Mesenteric fat pad (tissue), 1 donor: ENCODE data around the gene EFNA4. TPM values are rescaled to one million over a fixed set of nuclear protein-coding genes. Genes with fewer than 3 reads are reported as not detected.
A peak's percentile ranks its signal among the peaks of the same experiment; 100 is the strongest.

Source experiments
- DNase-seq: peaks from one replicate; pipeline ENCODE4 v3.0.0-alpha.2; 2020; ENCODE audit warnings: low spot score
- total RNA-seq: library from RNA; stranded (reverse); fragmentation: NEBNext Ultra II Directional; extraction: Animal tissue kit (Norgen Biotek cat#: 25700); gene quantifications from one replicate; pipeline ENCODE4 v1.2.1, GENCODE V29; 2021
- donor health status: DM: yes; HTN: yes; CAD: no.

EFNA4 gene
- total RNA-seq, 1 donor from 2014 or later: 3.1 TPM

DNA sequence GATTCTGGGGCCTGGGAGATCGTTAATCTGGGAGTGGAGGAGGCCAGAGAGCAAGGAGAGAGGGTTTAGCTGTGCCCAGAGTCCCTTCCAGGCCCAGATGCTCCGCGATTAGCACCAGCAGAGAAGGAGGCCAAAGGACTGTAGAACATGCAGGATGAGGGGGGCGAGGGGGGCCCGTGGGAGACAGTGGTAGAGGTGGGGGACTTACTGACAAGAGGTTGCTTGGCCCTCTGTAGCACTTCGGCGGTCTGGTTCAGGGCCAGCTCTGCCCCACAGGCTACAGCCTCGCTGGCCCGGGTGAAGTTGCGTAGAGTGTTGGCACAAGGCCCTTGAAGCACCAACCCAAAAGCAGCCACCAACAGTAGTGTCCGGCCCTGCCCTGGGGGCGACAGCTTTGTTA lies 30.7 kb upstream of the EFNA4 start:
- DNase-seq: no peak

DNA sequence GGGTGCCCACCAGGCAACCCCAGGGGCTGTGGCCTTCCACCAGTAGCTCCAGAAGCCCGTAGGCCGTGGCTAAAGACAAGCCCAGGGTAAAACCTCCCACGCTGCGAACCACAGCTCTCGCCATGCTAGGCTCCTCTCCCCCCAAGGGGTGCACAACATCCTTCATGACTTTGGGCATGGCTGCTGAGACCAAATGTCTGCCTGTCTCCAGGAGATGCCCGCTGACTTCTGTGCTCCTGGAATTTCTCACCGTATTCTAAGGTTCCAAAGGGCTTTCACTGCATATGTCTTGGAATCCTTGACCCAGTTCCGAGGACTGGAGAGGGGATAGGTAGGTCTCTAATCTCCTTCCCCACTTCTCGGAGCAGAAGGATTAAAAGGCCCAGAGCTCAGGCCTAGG lies 30.0 kb upstream of the EFNA4 start, which contains the start of the genes DCST1 and DCST2:
Gene DCST1, plus strand, starts transcription at position 301 of the 400 bp plus-strand sequence. CDS start 213 bp downstream, outside the sequence.
Gene DCST2, minus strand, starts transcription at position 258 of the 400 bp plus-strand sequence. Its CDS starts 80 bp downstream, at position 178.
- no peak for DNase-seq

DNA sequence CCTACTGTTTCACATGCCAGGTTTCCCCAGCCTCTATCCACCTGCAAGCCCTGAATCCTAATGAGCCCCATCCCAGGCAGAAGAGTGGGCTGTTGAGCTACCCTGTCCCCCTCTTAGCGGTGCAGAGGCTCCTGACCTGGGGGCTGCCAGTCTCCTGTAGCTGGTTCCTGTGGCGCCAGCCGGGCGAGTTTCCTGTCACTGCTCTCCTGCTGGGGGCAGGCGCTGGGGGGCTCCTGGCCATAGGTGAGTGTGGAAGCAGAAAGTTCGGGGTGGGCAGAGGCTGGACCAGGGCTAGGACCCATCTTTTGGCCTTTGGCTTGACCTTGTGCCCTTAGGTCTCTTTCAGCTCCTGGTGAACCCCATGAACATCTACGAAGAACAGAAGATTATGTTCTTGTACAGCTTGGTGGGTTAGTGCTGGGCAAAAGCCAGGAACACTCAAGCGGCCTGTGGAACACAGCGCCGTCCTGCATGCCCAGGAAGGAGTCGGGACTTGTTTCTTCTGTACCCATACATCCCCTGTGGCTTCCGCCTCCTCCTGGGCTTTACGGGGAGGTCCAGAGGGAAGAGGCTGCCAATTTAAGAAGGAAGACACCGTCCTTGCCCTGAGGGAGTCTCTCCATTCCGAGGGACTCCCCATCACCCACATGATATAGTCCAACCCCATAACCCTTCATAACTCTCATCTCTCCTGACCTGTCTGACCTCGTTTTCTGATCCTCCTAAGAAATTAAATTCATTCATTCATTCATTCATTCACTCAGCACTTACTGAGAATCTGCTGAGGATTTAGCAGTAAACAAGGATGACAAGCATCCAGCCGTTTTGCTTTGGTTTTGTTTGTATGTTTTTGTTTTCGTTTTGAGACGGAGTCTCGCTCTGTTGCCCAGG lies 29.0 kb upstream of the EFNA4 start:
- no peak for DNase-seq

DNA sequence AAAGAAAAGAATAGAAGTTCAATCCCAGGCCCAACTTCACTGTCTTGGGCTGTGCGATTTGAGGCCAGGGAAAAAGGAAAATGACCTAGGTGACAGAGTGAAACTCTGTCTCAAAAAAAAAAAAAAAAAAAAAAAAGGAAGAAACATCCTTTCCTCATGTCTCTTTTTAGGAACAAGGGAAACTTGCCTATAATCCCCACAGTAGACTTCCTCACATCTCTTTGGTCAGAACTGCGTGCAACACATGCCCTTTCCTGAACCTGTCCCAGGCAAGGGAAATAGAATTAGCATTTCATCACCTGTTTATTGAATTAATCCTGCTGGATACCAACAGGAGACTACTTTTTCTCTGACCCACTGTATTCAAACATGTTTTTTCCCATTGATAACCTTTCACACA lies 27.6 kb upstream of the EFNA4 start:
- no peak for DNase-seq

DNA sequence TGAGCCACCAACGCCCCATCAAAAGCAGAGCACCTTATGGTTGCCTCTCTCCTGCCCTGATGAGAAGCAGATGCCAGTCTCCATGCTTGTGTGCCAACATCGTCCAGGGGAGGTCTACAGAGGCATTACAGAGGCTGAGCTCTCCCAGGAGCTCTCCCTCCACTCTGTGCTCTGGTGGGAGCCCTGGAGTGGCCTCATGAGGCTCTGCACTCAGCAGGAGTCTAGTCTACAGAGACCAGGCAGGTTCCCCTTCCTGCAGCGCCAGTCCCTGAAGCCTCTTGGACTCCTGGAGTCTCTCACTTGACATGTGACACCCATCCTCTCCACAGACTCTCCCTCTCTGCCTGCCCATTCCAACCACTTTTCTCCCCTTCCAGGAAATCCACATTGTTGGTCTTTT lies 26.5 kb upstream of the EFNA4 start:
- DNase-seq: no peak

DNA sequence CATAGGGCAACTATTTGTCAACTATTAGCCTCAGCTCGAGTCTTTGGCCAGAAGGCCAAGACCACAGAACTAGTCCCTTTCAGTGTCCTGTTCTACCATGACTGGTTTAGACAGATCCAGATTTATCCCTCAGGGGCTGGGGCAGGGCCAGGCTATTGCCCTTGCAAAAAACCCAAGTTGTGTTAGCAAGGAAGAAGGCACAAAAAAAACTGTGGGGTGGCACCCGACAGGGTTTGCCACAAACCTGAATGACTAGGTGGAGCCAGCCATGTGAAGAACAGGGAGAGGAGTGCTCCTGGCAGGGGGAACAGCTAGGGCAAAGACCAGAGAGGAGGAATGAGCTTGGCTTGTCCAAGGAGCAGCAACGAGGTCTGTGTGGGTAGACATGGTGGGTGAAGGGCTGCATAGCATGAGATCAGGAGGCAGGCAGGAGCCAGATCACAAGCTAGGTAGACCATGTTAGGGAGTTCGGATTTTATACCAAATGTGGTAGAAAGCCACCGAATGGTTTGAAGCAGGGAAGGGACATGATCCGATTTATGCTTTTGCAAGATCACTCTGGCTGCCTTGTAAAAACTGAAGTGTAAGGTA lies 25.6 kb upstream of the EFNA4 start:
- no peak for DNase-seq

DNA sequence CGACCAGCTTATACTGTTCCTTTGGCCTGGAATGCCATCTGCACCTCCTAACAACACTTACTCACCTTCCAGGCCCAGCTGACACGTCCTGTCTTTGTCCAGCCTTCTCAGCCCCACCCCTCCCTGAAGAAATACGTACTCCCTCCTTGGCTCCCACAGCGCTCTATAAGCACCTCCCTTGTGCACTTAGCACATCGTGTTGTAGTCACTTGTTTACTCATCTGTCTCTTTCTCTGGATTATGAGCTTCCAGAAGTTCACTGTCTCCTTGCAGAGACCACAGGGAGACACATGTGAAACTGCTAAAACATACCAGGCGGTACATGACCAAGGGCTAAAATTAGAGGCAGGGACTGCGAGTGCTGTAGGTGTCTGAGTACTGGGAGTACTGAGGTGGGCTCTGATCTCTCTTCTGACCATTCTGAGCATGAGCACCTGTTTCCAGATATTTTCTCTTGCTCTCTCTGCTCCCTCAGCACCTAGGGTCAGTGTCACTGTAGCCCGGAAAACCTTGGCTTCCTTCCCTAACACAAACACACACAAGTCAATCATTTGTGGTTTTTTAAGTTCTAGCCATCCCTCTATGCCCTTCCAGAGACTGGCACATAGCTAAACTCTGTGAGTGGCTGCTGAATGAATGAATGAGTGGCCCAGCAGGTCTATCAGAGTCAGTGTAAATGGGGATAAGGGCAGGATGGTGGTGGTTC lies 24.8 kb upstream of the EFNA4 start:
- DNase-seq: no peak

DNA sequence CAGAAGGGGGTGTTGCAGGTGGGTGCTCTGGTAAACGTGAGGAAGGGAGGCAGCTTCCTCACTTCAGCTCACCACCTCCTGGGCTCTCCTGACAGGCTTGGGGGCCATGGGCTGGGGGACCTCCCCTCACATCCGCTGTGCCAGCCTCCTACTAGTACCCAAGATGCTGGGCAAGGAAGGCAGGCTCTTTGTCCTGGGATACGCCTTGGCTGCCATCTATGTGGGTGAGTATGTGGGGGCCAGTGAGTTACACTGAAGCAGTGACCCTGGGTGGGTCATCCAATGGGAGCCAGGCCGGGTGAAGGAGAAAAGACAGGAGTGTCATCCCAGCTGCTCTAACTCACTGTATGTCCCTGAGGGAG lies 24.3 kb upstream of the EFNA4 start:
- DNase-seq: no peak

DNA sequence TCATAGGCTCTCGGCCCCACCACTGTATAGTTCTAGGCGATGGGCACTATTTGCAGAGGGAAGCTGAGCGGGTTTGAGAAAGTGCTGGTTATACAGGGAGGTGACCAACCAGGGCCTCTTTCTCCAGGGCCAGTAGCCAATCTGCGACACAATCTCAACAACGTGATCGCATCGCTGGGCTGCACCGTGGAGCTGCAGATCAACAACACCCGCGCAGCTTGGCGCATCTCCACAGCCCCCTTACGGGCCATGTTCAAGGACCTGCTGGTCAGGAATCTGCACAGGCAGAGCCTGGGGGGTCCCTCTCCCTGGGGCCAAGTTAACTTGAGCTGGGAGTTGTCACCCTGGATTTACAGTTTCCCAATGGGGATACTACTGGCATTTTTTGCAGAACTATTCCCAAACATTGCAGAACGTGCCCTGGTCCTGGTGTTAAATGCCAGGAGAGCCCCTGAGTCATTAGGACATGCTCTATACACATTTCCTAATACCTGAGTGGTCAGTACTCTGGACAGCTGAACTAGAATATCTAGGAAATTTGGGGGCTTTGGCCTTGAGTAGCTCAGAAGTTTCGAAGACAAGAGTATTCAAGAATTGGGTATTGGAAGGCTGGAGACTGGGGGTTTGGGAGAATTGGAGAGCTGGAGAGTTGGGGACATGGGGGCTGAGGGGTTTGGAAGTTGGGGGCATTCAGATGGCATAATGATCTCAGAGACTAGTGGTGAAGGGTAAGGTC lies 23.0 kb upstream of the EFNA4 start:
- DNase-seq: no peak

DNA sequence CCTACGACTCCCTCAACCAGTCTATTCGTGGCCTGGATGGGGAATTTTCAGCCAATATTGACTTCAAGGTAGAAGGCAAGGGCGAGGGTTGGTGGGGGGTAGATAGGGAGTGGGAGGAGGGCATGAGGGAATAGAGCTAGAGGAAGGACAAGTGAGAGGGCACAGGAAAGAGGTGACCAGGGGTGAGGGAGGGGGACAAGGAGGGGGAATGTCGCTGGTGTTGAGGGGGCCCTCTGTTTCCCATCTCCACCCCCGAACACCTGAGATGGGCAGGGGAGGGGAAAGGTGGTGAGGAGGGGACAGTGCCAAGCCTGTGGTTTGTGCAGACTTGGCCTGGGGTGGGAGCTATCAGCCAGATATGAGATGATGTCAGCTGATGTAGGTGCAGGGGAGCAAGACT lies 20.8 kb upstream of the EFNA4 start:
- no peak for DNase-seq

DNA sequence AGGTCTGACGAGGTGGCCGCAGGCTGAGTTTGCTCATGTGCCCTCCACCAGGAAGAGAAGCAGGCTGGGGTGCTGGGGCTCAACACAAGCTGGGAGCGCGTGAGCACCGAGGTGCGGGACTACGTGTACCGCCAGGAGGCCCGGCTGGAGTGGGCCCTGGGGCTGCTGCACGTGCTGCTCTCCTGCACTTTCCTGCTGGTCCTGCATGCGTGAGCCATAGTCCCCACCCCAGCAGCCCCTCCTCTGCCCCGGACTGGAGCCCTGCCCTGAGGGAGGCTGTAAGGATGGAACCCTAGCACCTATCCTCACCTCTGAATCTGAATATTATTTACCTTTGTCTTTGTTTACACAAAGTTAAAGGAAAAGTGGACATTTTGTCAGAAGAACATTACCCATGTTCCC lies 20.2 kb upstream of the EFNA4 start:
- no peak for DNase-seq

DNA sequence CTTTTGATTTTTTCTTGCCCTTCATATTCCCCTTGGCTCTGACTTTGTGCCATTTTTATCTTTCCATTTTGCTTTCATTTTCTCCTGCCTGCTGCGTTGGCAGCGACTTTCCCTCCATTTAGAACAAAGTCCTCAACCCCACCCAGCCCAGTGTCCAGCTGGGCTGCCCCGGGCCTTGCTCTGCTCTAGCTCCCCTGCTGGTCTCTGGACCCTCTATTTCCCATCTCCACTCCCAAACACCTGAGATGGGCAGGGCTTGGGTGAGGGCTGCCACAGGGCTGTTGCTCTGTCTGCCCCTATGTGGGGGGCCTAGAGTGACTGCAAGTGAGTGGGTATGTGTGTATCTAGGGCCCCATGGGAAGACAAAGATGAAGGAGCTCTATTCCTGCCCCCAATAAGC lies 19.7 kb upstream of the EFNA4 start:
- DNase-seq: no peak

DNA sequence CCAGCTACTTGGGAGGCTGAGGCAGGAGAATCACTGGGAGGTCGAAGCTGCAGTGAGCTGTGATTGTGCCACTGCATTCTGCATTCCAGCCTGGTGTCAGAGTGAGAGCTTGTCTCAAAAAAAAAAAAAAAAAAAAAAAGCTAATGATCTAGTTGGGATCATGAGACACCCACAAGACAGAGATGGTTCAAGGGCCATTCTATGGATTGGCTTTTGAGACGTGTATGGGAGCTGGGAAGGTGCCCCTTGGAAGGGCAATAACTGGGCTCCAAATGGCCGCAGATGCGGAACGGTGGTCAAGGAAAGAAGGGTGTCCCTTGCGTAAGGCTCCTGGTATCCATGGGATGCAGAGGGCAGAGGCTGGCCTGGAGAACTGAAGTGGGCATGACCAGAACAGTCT lies 19.2 kb upstream of the EFNA4 start:
- DNase-seq: no peak

DNA sequence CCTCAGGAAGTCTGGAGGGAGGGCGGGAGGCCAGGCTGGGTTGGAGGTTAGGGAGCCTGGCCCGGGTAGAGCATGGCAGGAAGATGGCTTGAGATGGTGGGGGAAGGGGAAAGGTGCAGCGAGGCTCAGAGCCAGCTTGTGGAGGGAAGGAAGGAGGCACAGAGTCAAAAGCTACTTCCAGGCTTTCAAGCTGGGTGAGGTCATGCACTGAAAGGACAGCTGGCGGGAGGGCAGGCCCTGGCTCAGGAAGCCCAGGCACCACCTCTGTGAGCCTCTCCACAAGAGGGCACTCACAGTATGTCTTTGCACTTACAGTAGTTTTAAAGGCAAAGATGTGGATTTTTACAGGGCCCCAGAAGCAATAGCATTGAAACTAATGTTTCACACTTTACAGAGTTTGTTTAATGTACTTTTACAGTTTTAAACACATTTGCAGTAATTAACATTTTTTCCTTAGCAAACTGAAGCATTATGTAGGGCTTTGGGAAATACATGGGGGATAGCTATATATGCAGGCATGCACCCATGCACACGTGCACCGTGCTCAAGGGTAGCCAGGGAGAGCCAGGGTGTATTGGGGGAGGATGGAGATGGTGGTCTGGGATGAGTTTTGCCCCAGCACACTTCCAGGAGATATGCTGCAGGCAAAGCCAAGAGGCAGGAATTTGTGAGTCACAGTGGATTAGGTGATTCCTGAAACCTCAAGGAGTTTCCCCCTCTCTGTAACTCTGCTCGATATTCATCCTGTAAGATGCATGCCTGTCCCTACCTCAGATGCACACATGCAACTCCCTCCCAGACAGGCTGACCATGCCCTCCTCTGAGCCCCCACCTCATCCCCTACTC lies 18.5 kb upstream of the EFNA4 start:
- no peak for DNase-seq

DNA sequence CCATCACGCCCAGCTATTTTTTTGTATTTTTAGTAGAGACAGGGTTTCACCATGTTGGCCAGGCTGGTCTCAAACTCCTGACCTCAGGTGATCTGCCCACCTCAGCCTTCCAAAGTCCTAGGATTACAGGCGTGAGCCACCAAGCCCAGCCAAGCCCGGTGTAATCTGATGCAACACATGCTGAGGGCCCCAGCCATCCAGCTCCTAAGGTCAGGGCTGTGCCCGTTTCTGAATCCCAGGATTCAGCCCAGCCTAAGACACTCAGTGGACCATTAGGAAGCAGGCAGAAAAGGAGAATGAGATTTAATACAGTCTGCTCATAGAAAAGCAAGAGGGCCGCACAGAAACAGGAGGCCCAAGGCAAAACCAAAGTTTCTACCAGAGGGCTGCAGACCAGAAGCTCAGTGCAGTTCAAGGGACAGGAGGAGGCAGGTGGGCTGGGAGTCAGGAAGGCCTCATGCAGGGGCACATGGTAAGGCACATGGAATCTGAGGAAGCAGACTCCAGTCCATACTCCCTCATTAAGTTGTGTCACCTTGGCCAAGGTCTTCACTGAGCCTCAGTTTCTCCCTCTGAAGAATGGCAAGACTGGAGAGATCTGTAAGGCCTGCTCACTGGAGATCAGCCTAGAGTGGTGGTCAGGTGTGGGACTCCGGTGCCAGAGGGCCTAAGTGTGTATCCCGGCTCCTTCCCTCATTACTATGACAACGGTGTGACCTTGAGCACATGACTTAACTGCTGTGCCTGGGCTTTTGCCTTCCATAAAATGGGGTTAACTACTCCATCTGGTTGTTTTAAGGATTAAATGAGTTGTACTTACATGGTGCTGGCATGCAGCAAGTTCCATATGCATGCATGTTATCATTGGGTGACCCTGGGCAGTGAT lies 14.8 kb upstream of the EFNA4 start:
- no peak for DNase-seq

DNA sequence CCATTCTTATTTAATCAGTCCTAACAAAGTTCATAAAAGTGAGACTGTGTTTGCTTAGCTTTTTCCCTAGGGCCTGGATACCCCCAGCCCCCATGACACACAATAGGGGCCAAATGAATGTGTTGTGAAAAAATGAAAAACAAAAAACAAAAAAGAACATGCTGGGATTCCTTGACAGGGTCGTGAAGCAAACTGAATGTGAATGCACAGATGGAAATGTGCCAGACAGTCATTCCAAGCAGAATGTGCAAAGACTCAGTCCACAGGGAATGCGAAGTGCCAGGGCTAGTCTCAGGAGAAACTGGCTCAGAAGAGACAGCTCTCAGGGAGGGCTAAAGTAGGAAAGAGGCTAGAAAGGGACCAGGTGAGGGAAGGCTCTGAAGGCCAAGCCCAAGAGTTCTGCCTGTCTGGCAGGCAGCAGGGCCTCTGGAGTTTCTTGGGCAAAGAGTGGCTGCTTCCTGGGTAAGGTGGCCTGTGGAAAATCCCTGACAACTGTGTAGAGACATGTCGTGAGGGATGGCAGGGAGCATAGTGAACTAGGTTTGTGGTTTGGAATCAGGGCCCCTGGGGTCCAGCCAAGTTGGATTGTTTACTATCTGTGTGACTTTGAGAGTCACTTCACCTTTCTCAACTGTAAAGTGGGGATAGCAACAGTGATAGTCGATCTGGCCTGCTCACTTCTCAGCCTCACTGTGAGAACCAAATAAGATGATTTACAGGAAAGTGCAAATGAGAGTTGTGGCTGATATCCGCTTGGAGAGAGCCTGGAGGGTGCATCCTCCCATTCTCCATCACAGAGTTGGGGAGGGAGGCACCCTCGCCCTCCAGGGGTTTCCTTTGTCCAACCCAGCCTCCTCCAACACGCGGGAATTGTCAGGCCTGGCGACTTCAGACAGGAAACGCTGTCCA lies 13.6 kb upstream of the EFNA4 start:
- DNase-seq: no peak

DNA sequence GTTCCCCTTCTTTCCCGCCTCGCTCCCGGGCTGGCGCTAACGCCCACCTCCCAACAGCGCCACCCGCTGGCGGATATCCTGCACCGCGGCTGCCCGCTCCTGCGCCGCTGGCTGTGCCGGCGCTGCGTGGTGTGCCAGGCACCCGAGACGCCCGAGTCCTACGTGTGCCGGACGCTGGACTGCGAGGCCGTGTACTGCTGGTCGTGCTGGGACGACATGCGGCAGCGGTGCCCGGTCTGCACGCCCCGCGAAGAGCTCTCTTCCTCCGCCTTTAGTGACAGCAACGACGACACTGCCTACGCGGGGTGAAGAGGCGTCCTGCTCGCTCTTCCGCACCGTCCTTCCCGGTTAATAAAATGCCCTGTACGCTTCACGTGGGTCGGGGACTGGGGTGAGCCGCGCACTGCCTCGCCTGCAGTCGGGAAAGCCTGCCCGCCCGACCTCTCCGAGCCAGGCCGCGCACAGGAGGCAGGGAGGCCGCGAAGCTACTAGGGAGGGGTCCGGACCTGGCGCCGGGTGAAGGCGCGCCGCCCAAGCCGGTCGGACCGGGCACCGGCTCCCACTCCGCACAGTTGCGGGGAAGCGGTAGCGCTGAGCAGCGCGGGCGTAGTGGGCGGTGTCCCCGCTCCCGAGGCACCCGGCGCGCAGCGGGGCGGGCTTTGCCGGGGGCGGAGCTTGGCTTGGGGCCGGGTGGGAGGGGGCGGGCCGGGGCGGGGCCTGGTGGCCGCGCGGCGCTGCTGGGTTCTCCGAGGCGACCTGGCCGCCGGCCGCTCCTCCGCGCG lies 12.8 kb upstream of the EFNA4 start, which contains the start of gene ADAM15:
Gene ADAM15, plus strand, starts transcription at position 757 of the 782 bp plus-strand sequence. CDS start 71 bp downstream, outside the sequence.
- peak; percentile 97 for DNase-seq
